Measurements from ENCODE around the gene CBR1.

DNA sequence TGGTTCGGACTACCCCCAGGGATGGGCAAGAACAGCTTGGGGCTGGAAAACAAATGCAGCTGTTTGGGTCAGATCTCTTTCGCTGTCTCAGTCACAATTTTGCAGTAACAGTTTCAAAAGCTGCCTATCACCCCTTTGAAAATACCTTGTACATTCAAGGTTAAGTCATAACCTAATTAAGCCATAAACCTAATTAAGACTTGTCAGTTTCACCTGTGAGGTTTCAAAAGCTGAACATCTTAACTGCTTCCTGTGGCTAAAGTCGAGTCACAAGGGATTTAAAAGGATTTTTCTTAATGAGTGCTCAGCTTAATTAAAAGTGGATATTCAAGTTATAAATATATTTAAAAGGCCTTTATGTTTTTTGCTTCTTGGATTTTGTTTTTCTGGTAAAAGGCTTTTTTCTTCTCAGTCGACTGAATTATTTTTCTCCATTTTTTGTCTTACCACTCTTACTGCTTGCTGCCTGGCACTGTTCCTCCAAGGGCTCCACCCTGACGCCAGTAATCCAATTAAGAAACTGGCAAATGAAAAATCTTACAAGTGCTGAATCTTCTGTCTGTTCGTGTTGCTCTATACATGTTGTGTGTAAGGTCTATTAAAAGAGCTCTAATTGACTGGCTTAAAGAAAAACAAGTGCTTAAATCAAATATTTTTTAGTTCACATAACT lies 31.3 kb downstream of the CBR1 start:
- TF ChIP-seq, protein P1, sequence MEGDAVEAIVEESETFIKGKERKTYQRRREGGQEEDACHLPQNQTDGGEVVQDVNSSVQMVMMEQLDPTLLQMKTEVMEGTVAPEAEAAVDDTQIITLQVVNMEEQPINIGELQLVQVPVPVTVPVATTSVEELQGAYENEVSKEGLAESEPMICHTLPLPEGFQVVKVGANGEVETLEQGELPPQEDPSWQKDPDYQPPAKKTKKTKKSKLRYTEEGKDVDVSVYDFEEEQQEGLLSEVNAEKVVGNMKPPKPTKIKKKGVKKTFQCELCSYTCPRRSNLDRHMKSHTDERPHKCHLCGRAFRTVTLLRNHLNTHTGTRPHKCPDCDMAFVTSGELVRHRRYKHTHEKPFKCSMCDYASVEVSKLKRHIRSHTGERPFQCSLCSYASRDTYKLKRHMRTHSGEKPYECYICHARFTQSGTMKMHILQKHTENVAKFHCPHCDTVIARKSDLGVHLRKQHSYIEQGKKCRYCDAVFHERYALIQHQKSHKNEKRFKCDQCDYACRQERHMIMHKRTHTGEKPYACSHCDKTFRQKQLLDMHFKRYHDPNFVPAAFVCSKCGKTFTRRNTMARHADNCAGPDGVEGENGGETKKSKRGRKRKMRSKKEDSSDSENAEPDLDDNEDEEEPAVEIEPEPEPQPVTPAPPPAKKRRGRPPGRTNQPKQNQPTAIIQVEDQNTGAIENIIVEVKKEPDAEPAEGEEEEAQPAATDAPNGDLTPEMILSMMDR (IDR thresholded peaks at IDR 0.05), result no peak
- TF ChIP-seq POLR2AphosphoS5 (IDR thresholded peaks at IDR 0.05) (no peak), POLR2A (IDR thresholded peaks at IDR 0.05; ENCODE audit: low read depth) (no peak)
